NCI-H2227 treated with DMSO at 0.1 percent for 48 hours (cell line): Measurements from ENCODE around the gene VAT1L.

Experiments
- DNase-seq: peaks from one replicate; lab custom pipeline; 2025; lab: John Stamatoyannopoulos, UW

The VAT1L gene

DNA sequence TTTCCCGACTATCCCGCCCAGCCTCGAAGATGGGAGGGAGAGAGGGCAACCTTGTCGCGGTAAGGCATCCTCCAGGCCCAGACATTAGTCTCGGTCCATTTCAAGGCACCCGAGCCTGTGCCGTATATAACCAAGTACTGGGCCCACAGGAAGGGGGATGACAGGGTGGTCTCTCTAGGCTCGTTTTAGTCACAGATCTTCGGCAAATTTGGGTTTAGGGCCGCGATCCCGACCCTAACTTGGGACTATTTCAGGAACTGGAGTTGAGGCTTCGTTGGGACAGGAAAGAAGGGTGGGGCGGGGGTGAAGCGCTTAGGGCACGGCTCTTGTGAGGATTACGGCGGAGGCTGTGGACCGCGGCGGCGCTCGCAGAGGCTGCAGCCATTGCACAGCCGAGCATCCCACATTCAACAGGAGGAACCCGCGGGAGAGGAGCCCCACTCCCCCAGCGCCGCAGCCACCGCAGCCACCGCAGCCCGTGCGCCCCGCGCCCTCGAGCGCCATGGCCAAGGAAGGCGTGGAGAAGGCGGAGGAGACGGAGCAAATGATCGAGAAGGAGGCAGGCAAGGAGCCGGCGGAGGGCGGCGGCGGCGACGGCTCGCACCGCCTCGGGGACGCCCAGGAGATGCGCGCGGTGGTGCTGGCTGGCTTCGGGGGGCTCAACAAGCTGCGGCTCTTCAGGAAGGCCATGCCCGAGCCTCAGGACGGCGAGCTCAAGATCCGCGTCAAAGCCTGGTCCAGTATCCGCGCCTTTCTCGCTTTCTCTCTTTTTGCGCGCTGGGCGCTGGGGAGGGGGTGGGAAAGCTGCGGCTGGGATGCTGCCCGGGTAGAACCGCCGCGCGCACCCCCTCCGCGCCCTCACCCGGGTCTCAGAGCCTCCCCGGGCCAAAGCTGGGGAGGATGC is at the start of gene VAT1L:
TSS of gene VAT1L (plus strand) at position 384 of the 904 bp plus-strand sequence. CDS start at position 503, 119 bp downstream.
- DNase-seq, result peak; percentile 38

GRCh38 chr16:77738706-77739558 is 49.4 kb upstream of the VAT1L start:
- DNase-seq, result no peak

DNA sequence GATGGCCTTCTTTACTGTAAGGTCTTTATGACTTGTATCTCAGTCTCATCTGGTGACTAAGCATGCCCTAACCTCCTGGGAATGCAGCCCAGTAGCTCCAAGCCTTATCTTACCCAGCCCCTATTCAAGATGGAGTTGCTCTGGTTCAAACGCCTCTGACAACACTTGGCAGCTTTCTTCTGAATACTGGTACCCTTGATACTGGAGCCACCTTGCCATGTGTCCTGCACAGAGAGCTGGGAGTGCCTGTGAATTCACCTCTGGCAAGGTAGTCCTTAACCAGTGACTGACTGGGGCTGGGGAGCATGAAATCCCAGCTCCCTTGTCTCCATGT is 48.8 kb upstream of the VAT1L start:
- no peak for DNase-seq

GRCh38 chr16:77744141-77744540 is 44.2 kb upstream of the VAT1L start:
- no peak for DNase-seq

GRCh38 chr16:77745972-77746371 is 42.4 kb upstream of the VAT1L start:
- no peak for DNase-seq

DNA sequence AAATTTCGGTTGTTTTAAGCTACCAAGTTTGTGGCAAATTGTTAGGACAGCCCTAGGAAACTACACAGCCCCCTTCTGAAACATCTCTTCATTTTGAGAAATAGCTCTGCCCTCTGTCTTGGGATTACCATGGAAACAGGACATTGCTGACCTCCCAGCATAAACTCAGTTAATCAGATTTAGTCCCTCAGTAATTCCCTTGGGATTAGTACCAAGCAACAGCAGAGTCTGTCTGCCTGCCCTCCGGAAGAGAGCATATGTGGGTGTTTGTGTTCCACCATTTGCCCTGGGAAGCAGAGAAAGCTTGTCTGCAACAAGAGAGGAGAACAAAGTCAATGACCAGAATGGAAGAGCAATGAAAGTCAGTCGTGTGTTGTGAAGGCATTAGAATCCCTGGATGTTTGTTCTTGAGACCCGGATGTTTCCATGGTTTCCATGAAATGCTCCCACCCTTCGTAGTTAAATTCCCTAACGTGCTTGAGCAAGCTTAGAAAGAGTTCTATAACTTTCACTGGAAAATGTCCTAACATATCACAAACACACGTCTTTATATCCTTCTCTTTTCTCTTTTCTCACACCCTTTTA is 39.9 kb upstream of the VAT1L start:
- no peak for DNase-seq

DNA sequence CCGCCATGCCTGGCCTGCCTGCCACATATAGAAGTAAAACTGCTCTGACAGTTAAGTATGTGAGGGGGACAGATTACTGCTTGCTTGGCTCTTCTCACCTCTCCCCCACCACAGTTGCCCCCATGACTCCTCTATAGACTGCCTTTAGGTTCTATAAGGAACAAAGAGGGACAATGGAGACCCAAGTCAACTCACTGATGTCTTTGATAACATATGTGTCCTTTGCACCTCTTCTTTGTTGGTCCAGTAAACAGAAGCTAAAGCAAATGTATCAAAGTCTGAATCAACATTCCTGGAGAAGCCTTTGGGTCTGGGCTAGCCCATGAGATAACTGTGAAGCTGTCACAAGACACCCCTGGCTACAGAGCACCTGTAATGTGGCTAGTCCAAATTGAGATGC is 38.9 kb upstream of the VAT1L start:
- DNase-seq, result no peak

GRCh38 chr16:77758046-77758445 is 30.3 kb upstream of the VAT1L start:
- DNase-seq, result no peak

- DNase-seq, result no peak
Observed at GRCh38 chr16:77758508-77758907, 29.9 kb upstream of the VAT1L start.

GRCh38 chr16:77759201-77759600 is 29.2 kb upstream of the VAT1L start:
- DNase-seq, result no peak

DNA sequence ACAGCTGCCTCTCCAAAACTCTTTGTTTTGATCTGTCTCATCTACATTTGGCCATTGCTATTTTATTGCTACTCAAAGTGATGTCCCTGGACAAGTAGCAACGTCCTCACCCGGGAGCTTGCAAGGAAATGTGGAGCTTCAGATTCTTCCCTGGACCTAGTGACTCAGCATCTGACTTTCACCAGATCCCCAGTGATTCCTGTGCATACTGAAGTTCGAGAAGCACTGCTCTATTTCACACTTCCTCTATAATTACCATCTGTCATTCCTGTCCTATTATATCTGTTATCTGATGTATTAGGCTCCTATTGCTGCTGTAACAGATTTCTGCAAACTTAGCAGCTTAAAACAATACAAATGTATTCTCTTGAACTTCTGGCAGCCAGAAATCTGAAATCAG is 28.5 kb upstream of the VAT1L start:
- no peak for DNase-seq

DNA sequence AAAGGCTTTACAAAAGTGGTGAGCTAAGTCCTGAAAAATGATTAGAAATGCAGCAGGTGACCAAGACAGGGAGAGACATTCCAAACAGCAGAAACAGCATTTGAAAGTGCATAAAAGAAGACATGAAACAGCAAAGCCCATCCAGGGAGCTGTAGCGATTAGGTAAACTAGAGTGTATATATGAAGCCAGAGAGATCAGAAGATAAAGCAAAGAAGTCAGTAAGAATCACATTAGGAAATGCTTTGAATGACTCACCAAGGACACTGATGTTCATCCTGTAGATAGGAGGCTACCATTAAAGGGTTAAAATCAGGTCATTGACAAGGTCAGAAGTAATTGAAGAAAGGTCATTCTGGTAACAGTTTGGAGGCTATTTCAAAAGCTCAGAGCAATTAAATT is 27.6 kb upstream of the VAT1L start:
- no peak for DNase-seq

DNA sequence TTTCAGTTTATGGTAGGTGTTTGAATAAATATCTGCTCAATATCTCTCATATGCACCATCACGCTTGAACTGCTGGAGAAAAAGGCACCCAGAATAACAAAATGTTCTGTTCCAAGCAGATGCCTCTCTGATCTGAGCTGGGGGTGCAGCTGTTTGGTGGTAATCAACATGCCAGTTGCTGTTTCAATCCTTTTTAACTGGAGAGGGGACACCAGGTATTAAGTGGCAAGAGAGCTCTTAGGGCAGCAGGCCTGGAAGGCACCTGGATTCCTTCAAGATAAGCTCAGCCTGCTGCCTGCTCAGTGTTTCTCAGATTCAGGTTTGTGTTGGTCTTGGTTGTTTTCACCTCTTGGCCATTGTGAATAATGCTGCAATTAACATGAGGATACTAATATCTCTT is 27.2 kb upstream of the VAT1L start:
- no peak for DNase-seq

GRCh38 chr16:77762262-77762661 is 26.1 kb upstream of the VAT1L start:
- no peak for DNase-seq

GRCh38 chr16:77763994-77764393 is 24.4 kb upstream of the VAT1L start:
- DNase-seq, result no peak

- DNase-seq, result no peak
Observed at GRCh38 chr16:77767211-77767610, 21.2 kb upstream of the VAT1L start.

GRCh38 chr16:77767826-77768225 is 20.5 kb upstream of the VAT1L start:
- no peak for DNase-seq

GRCh38 chr16:77775911-77776909 is 12.2 kb upstream of the VAT1L start:
- no peak for DNase-seq

- DNase-seq, result no peak
Observed at GRCh38 chr16:77777745-77778144, 10.6 kb upstream of the VAT1L start.

DNA sequence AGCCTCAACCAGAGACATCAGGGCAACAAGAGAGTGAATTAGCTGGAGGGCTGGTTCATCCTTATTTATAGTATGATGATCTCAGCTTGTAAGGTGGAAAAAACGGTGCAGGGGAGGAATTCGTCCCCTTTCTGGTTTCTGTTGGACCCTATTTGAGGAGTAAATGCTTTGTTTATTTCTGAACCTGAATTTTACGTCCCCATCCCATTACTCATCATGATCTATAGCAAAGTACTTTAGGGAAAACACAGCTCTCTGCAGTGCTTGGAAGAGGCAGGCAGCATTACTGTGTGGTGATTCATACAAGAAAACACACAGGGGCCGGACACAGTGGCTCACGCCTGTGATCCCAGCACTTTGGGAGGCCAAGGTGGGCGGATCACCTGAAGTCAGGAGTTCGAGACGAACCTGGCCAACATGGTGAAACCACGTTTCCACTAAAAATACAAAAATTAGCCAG is 8.0 kb upstream of the VAT1L start:
- DNase-seq, result no peak

DNA sequence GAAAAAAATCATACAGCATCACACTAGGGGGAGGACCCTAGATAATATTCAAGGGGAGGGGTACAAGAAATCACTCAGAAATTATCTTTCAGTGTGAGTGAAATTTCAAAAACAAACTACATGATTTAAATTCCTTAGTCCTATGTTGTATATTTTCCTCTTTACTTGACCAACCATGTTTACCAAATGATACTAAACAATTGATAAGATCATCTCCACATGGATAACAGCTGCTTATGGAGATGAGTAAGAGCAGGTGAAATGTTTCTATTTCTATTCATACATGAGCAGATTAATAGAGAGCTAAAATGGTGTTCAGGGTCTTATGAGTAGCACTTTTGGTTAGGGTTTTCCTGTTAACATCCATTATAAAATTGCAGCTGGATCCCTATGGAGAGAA is 7.3 kb upstream of the VAT1L start:
- DNase-seq, result no peak
